Colonic mucosa (tissue), 4 donors: Measurements from ENCODE around the gene SESN1. TPM values are rescaled to one million over a fixed set of nuclear protein-coding genes. Genes with fewer than 3 reads are reported as not detected.

Experiments
- DNase-seq: peaks from one replicate; pipeline ENCODE4 v3.0.0-alpha.2; 2020
- H3K27ac ChIP-seq: fragments of 200-600 bp; one replicate; pipeline ENCODE4 v1.8.0; 2021
- H3K27me3 ChIP-seq: fragments of 200-600 bp; one replicate; pipeline ENCODE4 v1.8.0; 2021
- H3K36me3 ChIP-seq: fragments of 200-600 bp; one replicate; pipeline ENCODE4 v1.8.0; 2021
- H3K4me1 ChIP-seq: fragments of 200-600 bp; one replicate; pipeline ENCODE4 v1.8.0; 2021; ENCODE audit warnings: mild to moderate bottlenecking
- H3K4me3 ChIP-seq: fragments of 200-600 bp; one replicate; pipeline ENCODE4 v1.8.0; 2021
- H3K9ac ChIP-seq, 2 donors: one replicate each; pipeline ENCODE4 v1.7.0; 2013; ENCODE audit warnings: control low read depth in 2 of 2, low read depth in 2 of 2, low read length in 2 of 2
- H3K9me3 ChIP-seq: fragments of 200-600 bp; one replicate; pipeline ENCODE4 v1.8.0; 2021
- CTCF ChIP-seq: fragments of 200-600 bp; IDR thresholded peaks from one replicate; pipeline ENCODE4 v1.8.0; 2022; ENCODE audit warnings: antibody characterized with exemption, mild to moderate bottlenecking
- intact Hi-C: fragments of 100-400 bp; cut with DNase I; formaldehyde crosslinking; loops from one replicate; pipeline ENCODE4 v1.14.1; 2022
- total RNA-seq, 2 donors: library from RNA; stranded (reverse); fragmentation: NEBNext Ultra II Directional in 1 of 2; extraction: Animal tissue kit (Norgen Biotek cat#: 25700) in 1 of 2; gene quantifications; one replicate each; pipeline ENCODE4 v1.2.1, GENCODE V29; 2021
- donor health status: healthy.
- donor health status: DM: no; HTN: no; CAD: no.
- donor health status: DM: no; HTN: no; CAD: no.

Gene SESN1
- total RNA-seq, 2 donors from 2014 or later = 16.9 to 20.7 TPM

DNA sequence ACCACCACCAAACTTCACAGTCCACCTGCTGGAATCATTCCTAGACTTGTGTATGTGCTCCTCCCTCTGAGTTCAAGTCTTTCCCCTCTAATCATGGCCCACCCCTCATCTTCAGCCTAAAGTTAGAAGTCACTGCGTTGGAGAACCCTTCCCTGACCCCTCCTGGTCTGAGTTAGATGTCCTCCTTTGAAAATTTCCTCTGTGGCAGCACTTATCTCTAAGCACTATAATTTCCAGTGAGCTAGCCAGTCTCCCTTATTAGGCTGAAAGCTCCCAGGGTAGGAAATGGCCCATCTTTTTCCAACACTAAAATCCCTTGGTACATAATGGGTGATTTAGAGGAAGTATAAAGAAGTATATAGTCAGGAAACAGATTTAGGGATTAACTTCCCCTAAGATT lies 63.2 kb downstream of the SESN1 start:
- Histone ChIP-seq H3K36me3 (no peaks in the 10 kb centered on the region), H3K27me3 (no peaks in the 10 kb centered on the region), H3K4me1 (no peaks in the 10 kb centered on the region), H3K27ac (no peak overlapping the region), H3K9ac (no peak overlapping the region), H3K4me3 (no peak overlapping the region), H3K9me3 (no peaks in the 10 kb centered on the region)
- intact Hi-C loops = no loop called here
- DNase-seq = no peak
- no peak for TF ChIP-seq CTCF

DNA sequence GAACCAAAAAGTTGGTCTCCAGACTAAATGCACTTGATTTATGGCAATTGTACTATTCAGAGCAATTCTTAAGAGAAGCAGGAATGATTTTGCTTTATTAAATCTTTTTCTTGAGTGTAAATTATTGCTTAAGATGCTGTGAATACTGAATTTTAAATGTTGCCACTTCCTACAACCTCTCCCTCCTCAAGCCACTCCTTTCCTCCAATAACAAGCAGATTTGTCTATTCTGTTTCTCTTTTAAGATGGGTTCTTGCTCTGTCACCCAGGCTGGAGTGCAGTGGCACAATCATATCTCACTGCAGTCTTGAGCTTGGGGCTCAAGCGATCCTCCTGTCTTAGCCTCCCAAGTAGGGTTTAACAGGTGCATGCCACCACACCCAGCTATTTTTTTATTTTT lies 65.3 kb downstream of the SESN1 start:
- no peak overlapping the region for H3K27ac ChIP-seq
- no peaks in the 10 kb centered on the region for H3K36me3 ChIP-seq
- H3K4me3 ChIP-seq = no peak overlapping the region
- DNase-seq = no peak
- H3K9me3 ChIP-seq = no peaks in the 10 kb centered on the region
- H3K27me3 ChIP-seq = no peaks in the 10 kb centered on the region
- H3K9ac ChIP-seq = no peak overlapping the region
- no peaks in the 10 kb centered on the region for H3K4me1 ChIP-seq
- no peak for TF ChIP-seq CTCF
- intact Hi-C loops = no loop called here

GRCh38 chr6:109028439-109028838 lies 66.2 kb downstream of the SESN1 start:
- Histone ChIP-seq H3K9me3 (no peaks in the 10 kb centered on the region), H3K4me3 (no peak overlapping the region), H3K27ac (no peak overlapping the region), H3K27me3 (no peaks in the 10 kb centered on the region), H3K9ac (no peak overlapping the region), H3K4me1 (no peaks in the 10 kb centered on the region), H3K36me3 (no peaks in the 10 kb centered on the region)
- DNase-seq = no peak
- intact Hi-C loops = no loop called here
- no peak for TF ChIP-seq CTCF

DNA sequence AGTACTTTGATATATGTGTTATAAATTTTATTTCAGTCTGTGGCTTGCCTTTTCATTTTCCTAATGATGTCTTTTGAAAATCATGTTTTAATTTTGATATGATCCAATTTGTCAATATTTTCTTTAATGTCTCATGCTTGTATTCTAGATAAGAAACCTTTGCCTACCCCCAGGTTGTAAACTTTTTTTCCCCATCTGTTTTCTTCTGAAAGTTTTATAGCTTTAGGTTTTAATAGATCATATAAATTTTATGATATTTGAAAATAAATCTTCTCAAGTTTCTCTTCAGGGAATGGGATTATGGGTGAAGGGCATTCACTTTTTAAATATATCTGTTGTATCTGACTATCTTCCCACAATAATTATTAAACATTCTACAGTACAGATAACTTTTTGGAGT lies 66.7 kb downstream of the SESN1 start:
- no peak for DNase-seq
- intact Hi-C loops = no loop called here
- Histone ChIP-seq H3K4me1 (no peaks in the 10 kb centered on the region), H3K27ac (no peak overlapping the region), H3K9me3 (no peaks in the 10 kb centered on the region), H3K4me3 (no peak overlapping the region), H3K9ac (no peak overlapping the region), H3K27me3 (no peaks in the 10 kb centered on the region), H3K36me3 (no peaks in the 10 kb centered on the region)
- TF ChIP-seq CTCF = no peak

DNA sequence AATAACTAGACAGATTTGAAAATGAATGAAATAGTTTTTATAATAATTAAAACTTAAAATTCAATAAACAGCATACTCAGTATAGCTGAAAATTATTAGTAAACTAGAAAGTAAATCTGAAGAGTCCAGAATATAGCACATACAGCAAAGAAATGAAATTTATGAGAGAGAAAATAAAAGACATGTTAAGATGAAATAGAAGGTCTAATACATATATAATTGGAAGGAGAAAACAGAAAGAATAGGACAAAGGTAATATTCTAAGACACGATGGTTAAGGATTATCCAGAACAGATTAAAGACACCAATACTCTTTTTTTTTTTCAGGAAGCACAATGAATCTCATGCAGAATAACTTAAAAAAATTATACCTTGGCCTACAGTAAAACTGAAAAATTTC lies 69.0 kb downstream of the SESN1 start:
- H3K9ac ChIP-seq = no peak overlapping the region
- H3K36me3 ChIP-seq = no peaks in the 10 kb centered on the region
- H3K9me3 ChIP-seq = no peaks in the 10 kb centered on the region
- intact Hi-C loops = no loop called here
- no peak for DNase-seq
- TF ChIP-seq CTCF = no peak
- no peak overlapping the region for H3K4me3 ChIP-seq
- H3K27me3 ChIP-seq = no peaks in the 10 kb centered on the region
- no peaks in the 10 kb centered on the region for H3K4me1 ChIP-seq
- H3K27ac ChIP-seq = no peak overlapping the region

- Histone ChIP-seq H3K36me3 (no peaks in the 10 kb centered on the region), H3K4me3 (no peak overlapping the region), H3K27ac (no peak overlapping the region), H3K27me3 (no peaks in the 10 kb centered on the region), H3K4me1 (no peaks in the 10 kb centered on the region), H3K9me3 (no peaks in the 10 kb centered on the region), H3K9ac (no peak overlapping the region)
- no peak for TF ChIP-seq CTCF
- intact Hi-C loops = no loop called here
- DNase-seq = no peak
Observed at GRCh38 chr6:109024784-109025183, 69.9 kb downstream of the SESN1 start.
